LNCaP clone FGC (cell line): ENCODE measurements around the gene HK3.

Experiments used
- DNase-seq: peaks from one replicate; pipeline ENCODE4 v3.0.0-alpha.2; 2011; ENCODE audit warnings: low read depth
- H3K4me3 ChIP-seq: 2 replicates; pipeline ENCODE4 v1.5.1; 2011; ENCODE audit warnings: mild to moderate bottlenecking, low read depth, low read length, control low read depth
- CTCF ChIP-seq: IDR thresholded peaks from 2 replicates; pipeline ENCODE4 v1.5.1; 2012; ENCODE audit warnings: mild to moderate bottlenecking; ENCODE audit not compliant: control insufficient read depth, insufficient read depth; ENCODE audit errors: extremely low read depth

Gene HK3

DNA sequence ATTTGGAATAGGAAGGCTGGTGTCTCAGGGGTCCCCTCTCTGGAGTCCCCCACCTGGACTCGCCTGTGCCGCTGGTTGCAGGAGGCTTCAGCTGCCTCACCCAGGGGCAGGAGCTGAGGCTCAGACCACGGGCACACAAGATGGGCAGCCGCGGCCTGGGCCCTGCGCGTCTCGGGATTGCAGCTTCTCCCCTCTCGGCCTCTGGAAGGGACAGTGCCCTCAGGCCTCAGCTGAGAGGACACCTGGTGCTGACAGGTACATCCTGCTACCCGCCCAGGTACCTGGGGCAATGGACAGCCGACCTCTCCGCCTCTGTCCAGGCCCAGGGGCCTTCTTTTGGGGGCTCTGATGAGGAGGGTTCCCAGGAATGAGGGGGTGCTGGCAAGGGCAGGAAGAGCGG lies 50.5 kb downstream of the HK3 start:
- no peak for TF ChIP-seq CTCF
- H3K4me3 ChIP-seq, result no peak overlapping the region
- no peak for DNase-seq

- TF ChIP-seq CTCF, result no peak
- H3K4me3 ChIP-seq, result no peak overlapping the region
- no peak for DNase-seq
These were observed 51.3 kb downstream of the HK3 start for GRCh38 chr5:176847726-176848290.

- DNase-seq, result no peak
- no peak for TF ChIP-seq CTCF
- H3K4me3 ChIP-seq, result no peak overlapping the region
These were observed 52.0 kb downstream of the HK3 start for GRCh38 chr5:176847148-176847547.

GRCh38 chr5:176846335-176847140 lies 52.6 kb downstream of the HK3 start:
- no peak overlapping the region for H3K4me3 ChIP-seq
- no peak for TF ChIP-seq CTCF
- no peak for DNase-seq

DNA sequence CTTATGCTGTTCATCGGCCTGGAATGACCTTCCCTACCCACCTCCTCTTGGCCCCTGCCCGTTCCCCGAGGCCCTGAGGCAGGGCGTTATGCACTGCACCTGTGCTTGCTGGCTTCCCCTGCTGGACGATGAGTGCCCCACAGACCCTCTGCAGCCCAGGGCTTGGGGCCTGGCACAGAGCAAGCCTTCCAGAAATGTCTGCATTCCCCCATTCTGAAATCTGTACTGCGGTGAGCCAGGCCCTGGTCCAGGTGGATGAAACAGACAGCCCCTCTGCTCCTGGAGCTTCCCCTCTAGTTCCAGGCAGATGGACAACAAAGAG lies 53.8 kb downstream of the HK3 start:
- no peak overlapping the region for H3K4me3 ChIP-seq
- TF ChIP-seq CTCF, result no peak
- DNase-seq, result no peak

- no peak for DNase-seq
- TF ChIP-seq CTCF, result no peak
- H3K4me3 ChIP-seq, result no peak overlapping the region
These were observed 54.3 kb downstream of the HK3 start for GRCh38 chr5:176844706-176845391.
